ENCODE data around the gene KNOP1.

KNOP1 gene

GRCh38 chr16:19717741-19718623 is at the start of gene KNOP1, which contains the start of gene IQCK:
Gene KNOP1, minus strand, starts transcription at chr16:19718227. Its CDS starts 3,192 bp downstream, at chr16:19715035.
Gene IQCK, plus strand, starts transcription at chr16:19718271. Its CDS starts 36 bp downstream, at chr16:19718307.
- peak; percentile 65 to 77 for DNase-seq (ENCODE audit: low read depth in 2 of 2)

GRCh38 chr16:19767497-19767896 is 49.5 kb upstream of the KNOP1 start:
- no peak for DNase-seq (ENCODE audit: low read depth in 2 of 2)

GRCh38 chr16:19766988-19767387 is 49.0 kb upstream of the KNOP1 start:
- DNase-seq (ENCODE audit: low read depth in 2 of 2): no peak

GRCh38 chr16:19766554-19766884 is 48.5 kb upstream of the KNOP1 start:
- DNase-seq (ENCODE audit: low read depth in 2 of 2): no peak

GRCh38 chr16:19765860-19766553 is 48.0 kb upstream of the KNOP1 start:
- DNase-seq (ENCODE audit: low read depth in 2 of 2): no peak

- no peak for DNase-seq (ENCODE audit: low read depth in 2 of 2)
Observed at GRCh38 chr16:19760356-19761060, 42.5 kb upstream of the KNOP1 start.

- no peak for DNase-seq (ENCODE audit: low read depth in 2 of 2)
Observed at GRCh38 chr16:19757762-19758595, 40.0 kb upstream of the KNOP1 start.

GRCh38 chr16:19757026-19757425 is 39.0 kb upstream of the KNOP1 start:
- DNase-seq (ENCODE audit: low read depth in 2 of 2): no peak

- DNase-seq (ENCODE audit: low read depth in 2 of 2): no peak
Observed at GRCh38 chr16:19755268-19755667, 37.2 kb upstream of the KNOP1 start.

- DNase-seq (ENCODE audit: low read depth in 2 of 2): no peak
Observed at GRCh38 chr16:19754644-19755036, 36.6 kb upstream of the KNOP1 start.

GRCh38 chr16:19753815-19754643 is 36.0 kb upstream of the KNOP1 start:
- no peak for DNase-seq (ENCODE audit: low read depth in 2 of 2)

- DNase-seq (ENCODE audit: low read depth in 2 of 2): no peak
Observed at GRCh38 chr16:19751478-19752385, 33.7 kb upstream of the KNOP1 start.

- DNase-seq (ENCODE audit: low read depth in 2 of 2): no peak
Observed at GRCh38 chr16:19749571-19750080, 31.6 kb upstream of the KNOP1 start.

- no peak for DNase-seq (ENCODE audit: low read depth in 2 of 2)
Observed at GRCh38 chr16:19748389-19749168, 30.6 kb upstream of the KNOP1 start.

GRCh38 chr16:19746561-19746960 is 28.5 kb upstream of the KNOP1 start:
- DNase-seq (ENCODE audit: low read depth in 2 of 2): no peak

GRCh38 chr16:19745286-19746010 is 27.4 kb upstream of the KNOP1 start:
- no peak for DNase-seq (ENCODE audit: low read depth in 2 of 2)

- no peak for DNase-seq (ENCODE audit: low read depth in 2 of 2)
Observed at GRCh38 chr16:19744670-19745069, 26.6 kb upstream of the KNOP1 start.

- DNase-seq (ENCODE audit: low read depth in 2 of 2): no peak
Observed at GRCh38 chr16:19743816-19744159, 25.8 kb upstream of the KNOP1 start.

Data from stimulated activated CD4-positive, alpha-beta T cell treated with anti-CD3 and anti-CD28 coated beads, Interleukin-1b, Interleukin-23, amount 100 ng/mL, for 1 hour (primary cell).